ENCODE data around the gene EIF5.

DNA sequence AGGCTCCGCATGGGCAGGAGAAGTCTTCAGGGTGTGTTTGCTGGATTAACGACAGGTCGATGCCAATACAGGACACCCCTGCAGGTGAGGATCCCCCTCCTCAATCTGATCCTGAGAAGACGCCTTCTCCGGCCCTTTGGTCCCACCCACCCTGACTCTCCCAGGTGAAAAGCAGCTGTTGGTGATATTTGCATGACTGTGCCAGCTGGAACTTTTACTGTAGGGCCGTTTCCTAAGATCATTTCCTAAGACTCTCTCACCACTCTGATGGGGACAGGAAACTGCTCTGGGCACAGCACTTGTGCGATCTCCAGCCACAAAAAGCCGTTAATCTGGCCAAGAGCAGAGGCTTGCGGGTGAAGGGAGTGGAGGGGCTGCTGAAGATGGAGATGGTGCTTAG lies 16.8 kb upstream of the EIF5 start:
- TF ChIP-seq POLR2AphosphoS5 (IDR thresholded peaks at IDR 0.05; ENCODE audit: low read depth, low read length) (no peak), POLR2A (IDR thresholded peaks at IDR 0.05; ENCODE audit: low read depth, low read length) (no peak)
